Mesenchymal stem cell (in vitro differentiated cells and primary cell): ENCODE results near the gene CCZ1. TPM values are rescaled to one million over a fixed set of nuclear protein-coding genes. Genes with fewer than 3 reads are reported as not detected.
"Not testable (repeated sequence)": the region's sequence is repeated elsewhere in the genome, so short reads cannot be mapped to it uniquely, and the experiment has no call there.

Experiments used
- DNase-seq: peaks from one replicate; pipeline ENCODE4 v3.0.0-alpha.2; 2013
- H2AFZ ChIP-seq: one replicate; pipeline ENCODE4 v1.6.1; 2013; ENCODE audit warnings: low read depth, mild to moderate bottlenecking, control low read depth, inconsistent platforms, low read length, moderate library complexity
- H2AK5ac ChIP-seq: 2 replicates; pipeline ENCODE4 v1.6.1; 2013; ENCODE audit warnings: low read length, moderate library complexity, mild to moderate bottlenecking, inconsistent platforms; ENCODE audit not compliant: severe bottlenecking
- H2BK120ac ChIP-seq: one replicate; pipeline ENCODE4 v1.6.1; 2013; ENCODE audit warnings: low read depth, mild to moderate bottlenecking, inconsistent platforms, low read length, moderate library complexity
- H2BK12ac ChIP-seq, 2 experiments: one replicate each; pipeline ENCODE4 v1.6.1; 2013; ENCODE audit warnings: inconsistent platforms in 2 of 2, low read length in 2 of 2, mild to moderate bottlenecking in 2 of 2, moderate library complexity in 2 of 2, control low read depth in 1 of 2
- H2BK15ac ChIP-seq: one replicate; pipeline ENCODE4 v1.6.1; 2013; ENCODE audit warnings: mild to moderate bottlenecking, low read depth, inconsistent platforms; ENCODE audit not compliant: poor library complexity, severe bottlenecking
- H2BK5ac ChIP-seq: 2 replicates; pipeline ENCODE4 v1.6.1; 2013; ENCODE audit warnings: low read depth, mild to moderate bottlenecking, low read length, control low read depth, inconsistent platforms; ENCODE audit not compliant: poor library complexity, severe bottlenecking
- H3K14ac ChIP-seq, 2 experiments: one replicate each; pipeline ENCODE4 v1.6.1; 2013; ENCODE audit warnings: inconsistent platforms in 2 of 2, low read length in 2 of 2, control low read depth in 1 of 2, mild to moderate bottlenecking in 1 of 2, moderate library complexity in 1 of 2
- H3K18ac ChIP-seq, 2 experiments: one replicate each; pipeline ENCODE4 v1.6.1; 2013; ENCODE audit warnings: inconsistent platforms in 2 of 2, low read length in 2 of 2, control low read depth in 1 of 2, low read depth in 1 of 2, mild to moderate bottlenecking in 1 of 2
- H3K23ac ChIP-seq, 2 experiments: one replicate each; pipeline ENCODE4 v1.6.1; 2013; ENCODE audit warnings: inconsistent platforms in 2 of 2, low read length in 2 of 2, mild to moderate bottlenecking in 2 of 2, moderate library complexity in 2 of 2, control low read depth in 1 of 2
- H3K27ac ChIP-seq: 2 replicates; pipeline ENCODE4 v1.5.1; 2013; ENCODE audit warnings: mild to moderate bottlenecking, moderate library complexity, low read length, control low read depth, inconsistent platforms; ENCODE audit not compliant: poor library complexity, severe bottlenecking
- H3K27me3 ChIP-seq, 2 experiments: 2 replicates each; pipeline versions ENCODE4 v1.6.1 to v1.7.0; 2013; ENCODE audit warnings: low read length in 2 of 2, mild to moderate bottlenecking in 2 of 2, moderate library complexity in 2 of 2, control low read depth in 1 of 2, inconsistent platforms in 1 of 2; ENCODE audit not compliant: control insufficient read depth in 1 of 2, insufficient read depth in 1 of 2
- H3K36me3 ChIP-seq, 2 experiments: 2 replicates each; pipeline versions ENCODE4 v1.6.1 to v1.7.0; 2013; ENCODE audit warnings: low read length in 2 of 2, control low read depth in 1 of 2, inconsistent platforms in 1 of 2, low read depth in 1 of 2, mild to moderate bottlenecking in 1 of 2; ENCODE audit not compliant: insufficient read depth in 2 of 2, control insufficient read depth in 1 of 2
- H3K4ac ChIP-seq, 2 experiments: one replicate each; pipeline ENCODE4 v1.6.1; 2013; ENCODE audit warnings: inconsistent platforms in 2 of 2, low read length in 2 of 2, mild to moderate bottlenecking in 2 of 2, moderate library complexity in 2 of 2, control low read depth in 1 of 2, low read depth in 1 of 2
- H3K4me1 ChIP-seq: 2 replicates; pipeline ENCODE4 v1.6.1; 2013; ENCODE audit warnings: low read depth, low read length, control low read depth; ENCODE audit not compliant: control insufficient read depth, insufficient read depth
- H3K4me2 ChIP-seq: 2 replicates; pipeline ENCODE4 v1.6.1; 2013; ENCODE audit warnings: low read length, mild to moderate bottlenecking, inconsistent platforms; ENCODE audit not compliant: poor library complexity, severe bottlenecking
- H3K4me3 ChIP-seq, 2 experiments: 2 replicates each; pipeline versions ENCODE4 v1.5.1 to v1.7.0; 2013; ENCODE audit warnings: low read length in 2 of 2, mild to moderate bottlenecking in 2 of 2, control low read depth in 1 of 2, low read depth in 1 of 2; ENCODE audit not compliant: insufficient read depth in 1 of 2
- H3K79me1 ChIP-seq: replicated peaks from 2 replicates; pipeline ENCODE4 v1.6.1; 2013; ENCODE audit warnings: mild to moderate bottlenecking, control low read depth, low read length, inconsistent platforms; ENCODE audit not compliant: poor library complexity, severe bottlenecking
- H3K9ac ChIP-seq: 2 replicates; pipeline ENCODE4 v1.7.0; 2013; ENCODE audit warnings: mild to moderate bottlenecking, low read length, moderate library complexity
- H3K9me3 ChIP-seq: 2 replicates; pipeline ENCODE4 v1.7.0; 2013; ENCODE audit warnings: mild to moderate bottlenecking, low read length; ENCODE audit not compliant: control insufficient read depth
- H4K8ac ChIP-seq: one replicate; pipeline ENCODE4 v1.6.1; 2013; ENCODE audit warnings: inconsistent platforms, mild to moderate bottlenecking, low read length, moderate library complexity
- H4K91ac ChIP-seq: one replicate; pipeline ENCODE4 v1.6.1; 2013; ENCODE audit warnings: mild to moderate bottlenecking, low read length, inconsistent platforms
- WGBS: methylation state at CpG from one replicate; pipeline ENCODE4 v1.1.7; 2013; ENCODE audit warnings: mixed read lengths; 5-methylcytosine and 5-hydroxymethylcytosine counted together
- polyA plus RNA-seq, 2 experiments: library from polyadenylated mRNA; stranded (reverse); fragments of 200-250 nt; gene quantifications; one replicate each; pipeline ENCODE4 v1.2.3, GENCODE V29; 2013

Gene CCZ1
- polyA plus RNA-seq (2013, experiment 1 of 2), result 94.5 TPM
- polyA plus RNA-seq (2013, experiment 2 of 2), result 99.9 TPM

DNA sequence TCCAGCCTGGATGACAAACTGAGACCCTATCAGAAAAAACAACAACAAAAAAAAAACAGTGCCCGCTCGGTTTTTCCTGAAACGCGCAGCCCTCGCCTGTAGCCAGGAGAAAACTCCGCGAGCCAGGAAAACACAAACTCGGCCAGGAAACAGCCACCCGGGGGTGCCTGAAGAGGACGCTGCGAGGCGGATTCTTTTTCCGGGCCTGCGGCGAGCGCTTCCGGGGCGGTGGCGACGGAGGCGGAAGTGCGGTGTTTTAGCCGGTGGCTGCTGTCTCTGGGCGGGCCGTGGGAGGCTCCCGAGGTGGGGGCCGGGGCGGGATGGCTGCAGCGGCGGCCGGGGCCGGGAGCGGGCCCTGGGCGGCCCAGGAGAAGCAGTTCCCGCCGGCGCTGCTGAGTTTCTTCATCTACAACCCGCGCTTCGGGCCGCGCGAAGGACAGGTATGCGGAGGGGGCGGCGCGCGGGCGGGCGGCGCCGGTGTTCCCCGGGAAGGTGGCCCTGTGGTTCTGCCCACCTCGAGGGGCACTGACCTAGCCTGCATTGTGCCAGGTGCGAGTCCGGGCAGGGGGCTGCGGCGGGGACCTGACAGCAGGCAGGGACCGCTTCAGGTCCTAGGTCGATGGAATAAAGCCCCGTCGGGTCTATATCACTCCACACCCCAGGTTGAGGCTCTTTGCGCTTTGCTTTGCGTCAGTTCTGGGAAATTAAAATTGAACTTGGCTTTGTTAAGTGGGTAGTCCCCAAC is at the start of gene CCZ1:
Gene CCZ1, plus strand, starts transcription at position 254 of the 745 bp plus-strand sequence. Its CDS starts 67 bp downstream, at position 321.
- Histone ChIP-seq H3K4me3 (peak within 1 kb of the TSS in 1 of 2 experiments; percentile 63), H3K4me2 (peak within 1 kb of the TSS; percentile 43), H3K9ac (peak within 1 kb of the TSS; percentile 71), H3K36me3 (peaks cover 1 to 11% of the 10 kb centered on the region in 2 experiments)
- H4K91ac ChIP-seq, H3K4ac ChIP-seq, H2BK120ac ChIP-seq, H3K27ac ChIP-seq, H3K18ac ChIP-seq, H3K23ac ChIP-seq, H3K4me1 ChIP-seq, H2BK15ac ChIP-seq, H2BK12ac ChIP-seq, H3K14ac ChIP-seq, H2BK5ac ChIP-seq, H2AFZ ChIP-seq, H3K79me1 ChIP-seq, H3K9me3 ChIP-seq, H2AK5ac ChIP-seq, H3K27me3 ChIP-seq, H4K8ac ChIP-seq: not testable (repeated sequence)
- DNase-seq, result peak; percentile 57
- no CpG with 5 or more reads among the region's 64 CpGs for WGBS

DNA sequence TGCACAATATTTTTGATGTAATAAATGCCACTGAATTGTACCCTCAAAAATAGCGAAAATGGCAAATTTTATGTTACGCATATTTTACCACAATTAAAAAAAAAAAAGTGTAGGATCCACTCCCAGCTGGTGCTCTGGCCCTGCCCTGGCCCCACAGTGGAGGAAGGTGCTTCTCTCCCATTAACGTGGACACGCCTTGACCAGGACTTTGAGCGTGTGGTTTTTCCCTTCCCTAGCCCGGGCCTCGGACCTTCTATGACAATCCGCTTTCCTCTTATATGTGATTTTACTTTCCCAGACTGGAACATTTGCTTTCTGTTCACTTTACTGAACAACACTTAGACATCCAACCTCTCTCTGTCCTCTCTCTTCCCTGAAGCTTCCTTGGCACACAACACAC is 47.6 kb upstream of the CCZ1 start:
- no peak overlapping the region for H2AFZ ChIP-seq
- no peak overlapping the region for H2BK5ac ChIP-seq
- no peak for DNase-seq
- WGBS, result 97% methylated on average over 8 of the region's 8 CpGs
- H3K14ac ChIP-seq, result no peak overlapping the region
- H3K27ac ChIP-seq, result no peak overlapping the region
- no peak overlapping the region for H3K23ac ChIP-seq
- H2BK15ac ChIP-seq, result no peak overlapping the region
- H3K9me3 ChIP-seq, result no peaks in the 10 kb centered on the region
- H2BK12ac ChIP-seq, result no peak overlapping the region
- no peak overlapping the region for H2BK120ac ChIP-seq
- no peak overlapping the region for H3K4ac ChIP-seq
- H3K36me3 ChIP-seq, result no peaks in the 10 kb centered on the region
- no peak overlapping the region for H3K4me3 ChIP-seq
- H3K4me1 ChIP-seq, result no peaks in the 10 kb centered on the region
- H3K18ac ChIP-seq, result no peak overlapping the region
- H4K91ac ChIP-seq, result no peak overlapping the region
- no peak overlapping the region for H3K4me2 ChIP-seq
- no peaks in the 10 kb centered on the region for H3K27me3 ChIP-seq
- no peak overlapping the region for H4K8ac ChIP-seq
- H3K79me1 ChIP-seq, result no peaks in the 10 kb centered on the region
- H3K9ac ChIP-seq, result no peak overlapping the region
- H2AK5ac ChIP-seq, result no peak overlapping the region

DNA sequence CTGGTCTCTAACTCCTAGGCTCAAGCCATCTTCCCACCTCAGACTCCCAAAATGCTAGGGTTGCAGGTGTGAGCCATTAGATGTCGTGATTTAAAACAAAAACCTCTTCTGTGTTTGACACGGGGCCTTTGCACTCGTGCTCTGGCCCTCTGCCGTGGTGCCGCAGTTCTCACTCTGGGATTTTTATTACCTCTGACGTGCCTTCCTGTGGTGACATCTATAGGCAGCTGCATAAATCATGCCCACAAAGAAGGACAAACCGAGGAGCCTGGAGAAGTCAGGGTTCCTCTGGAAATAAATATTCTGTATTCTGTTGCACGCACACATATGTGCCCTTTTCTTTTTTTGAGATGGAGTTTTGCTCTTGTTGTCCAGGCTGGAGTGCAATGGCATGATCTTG is 43.8 kb upstream of the CCZ1 start:
- no peak overlapping the region for H3K4me2 ChIP-seq
- no peak overlapping the region for H3K4me3 ChIP-seq
- no peak overlapping the region for H3K4ac ChIP-seq
- no peaks in the 10 kb centered on the region for H3K9me3 ChIP-seq
- H4K8ac ChIP-seq, result no peak overlapping the region
- no peaks in the 10 kb centered on the region for H3K79me1 ChIP-seq
- H3K36me3 ChIP-seq, result no peaks in the 10 kb centered on the region
- H2BK5ac ChIP-seq, result no peak overlapping the region
- H2BK15ac ChIP-seq, result no peak overlapping the region
- no peak overlapping the region for H2AK5ac ChIP-seq
- no peak overlapping the region for H4K91ac ChIP-seq
- no peak overlapping the region for H3K27ac ChIP-seq
- H2BK120ac ChIP-seq, result no peak overlapping the region
- no peak overlapping the region for H3K18ac ChIP-seq
- no peak overlapping the region for H2AFZ ChIP-seq
- H3K23ac ChIP-seq, result no peak overlapping the region
- no peak overlapping the region for H3K9ac ChIP-seq
- DNase-seq, result no peak
- 82% methylated on average over 8 of the region's 8 CpGs for WGBS
- H3K27me3 ChIP-seq, result no peaks in the 10 kb centered on the region
- H3K4me1 ChIP-seq, result no peaks in the 10 kb centered on the region
- no peak overlapping the region for H2BK12ac ChIP-seq
- no peak overlapping the region for H3K14ac ChIP-seq

DNA sequence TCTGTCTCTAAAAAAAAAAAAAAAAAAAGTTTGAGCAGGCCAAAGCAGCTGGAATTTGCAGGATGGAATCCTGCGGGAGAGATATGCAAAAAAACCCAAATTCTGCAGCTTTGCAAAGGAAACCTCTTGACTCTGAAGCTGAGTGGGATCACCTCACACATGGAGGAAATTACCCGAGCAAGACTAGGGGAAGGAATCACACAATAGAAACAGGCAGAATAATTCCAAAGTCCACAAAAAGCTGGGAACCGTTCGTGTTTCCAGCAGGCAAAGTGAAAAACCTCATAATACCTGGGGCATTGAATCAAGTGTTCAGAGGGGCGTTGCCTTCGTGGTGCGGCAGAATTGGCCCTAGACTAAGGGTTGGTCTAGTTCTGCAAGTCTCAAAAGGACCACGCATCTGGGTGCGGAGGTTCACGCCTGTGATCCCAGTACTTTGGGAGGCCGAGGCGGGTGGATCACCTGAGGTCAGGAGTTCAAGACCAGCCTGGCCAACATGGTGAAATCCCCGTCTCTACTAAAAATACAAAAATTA is 41.4 kb upstream of the CCZ1 start:
- H3K79me1 ChIP-seq, H2AFZ ChIP-seq: not testable (repeated sequence)
- 83% methylated on average over 12 of the region's 13 CpGs for WGBS

More for the DNA sequence above, 41.4 kb upstream of the CCZ1 start:
- H2AK5ac ChIP-seq, H2BK5ac ChIP-seq, H3K27me3 ChIP-seq, H3K23ac ChIP-seq, H3K18ac ChIP-seq, H3K4ac ChIP-seq, H3K4me3 ChIP-seq, H3K4me2 ChIP-seq, H3K27ac ChIP-seq, H2BK12ac ChIP-seq, H4K91ac ChIP-seq, H3K9ac ChIP-seq, DNase-seq, H3K9me3 ChIP-seq, H3K14ac ChIP-seq, H4K8ac ChIP-seq, H3K36me3 ChIP-seq, H2BK120ac ChIP-seq, H2BK15ac ChIP-seq, H3K4me1 ChIP-seq: not testable (repeated sequence)
